HFFc6 (cell line): ENCODE measurements around the gene DLG2. TPM values are rescaled to one million over a fixed set of nuclear protein-coding genes. Genes with fewer than 3 reads are reported as not detected.

Source experiments
- DNase-seq: peaks from one replicate; pipeline ENCODE4 v3.0.0-alpha.2; 2018
- H3K27ac Mint-ChIP-seq: 2 replicates; pipeline ENCODE4 v1.8.0; 2020; ENCODE audit warnings: mild to moderate bottlenecking, mixed read lengths
- H3K27me3 Mint-ChIP-seq: 2 replicates; pipeline ENCODE4 v1.8.0; 2021; ENCODE audit warnings: mild to moderate bottlenecking, moderate library complexity, mixed read lengths; ENCODE audit not compliant: insufficient read depth
- H3K36me3 Mint-ChIP-seq: 2 replicates; pipeline ENCODE4 v1.8.0; 2021; ENCODE audit warnings: low read depth, mixed read lengths
- H3K4me1 Mint-ChIP-seq: 2 replicates; pipeline ENCODE4 v1.8.0; 2020; ENCODE audit warnings: low read depth, mixed read lengths
- H3K4me3 Mint-ChIP-seq: 2 replicates; pipeline ENCODE4 v1.8.0; 2020; ENCODE audit warnings: mild to moderate bottlenecking, moderate library complexity, mixed read lengths
- H3K9me3 Mint-ChIP-seq: 2 replicates; pipeline ENCODE4 v1.8.0; 2020; ENCODE audit warnings: mild to moderate bottlenecking, mixed read lengths
- CTCF ChIP-seq: fragments of 200-600 bp; sonication (generic); IDR thresholded peaks from 2 replicates; pipeline ENCODE4 v1.5.0; 2021; ENCODE audit warnings: antibody characterized with exemption, mild to moderate bottlenecking
- total RNA-seq, 6 experiments: library from RNA; stranded (reverse); fragmentation: NEBNext Ultra II Directional; extraction: Animal tissue kit (Norgen Biotek cat#: 25700); gene quantifications; 2 replicates in 1 of 6; 3 replicates in 5 of 6; pipeline ENCODE4 v1.2.3, GENCODE V29; 2021

Gene DLG2
- total RNA-seq, 6 experiments from 2014 or later: 0.39 to 1.00 (median 0.80) TPM; not detected in 1

DNA sequence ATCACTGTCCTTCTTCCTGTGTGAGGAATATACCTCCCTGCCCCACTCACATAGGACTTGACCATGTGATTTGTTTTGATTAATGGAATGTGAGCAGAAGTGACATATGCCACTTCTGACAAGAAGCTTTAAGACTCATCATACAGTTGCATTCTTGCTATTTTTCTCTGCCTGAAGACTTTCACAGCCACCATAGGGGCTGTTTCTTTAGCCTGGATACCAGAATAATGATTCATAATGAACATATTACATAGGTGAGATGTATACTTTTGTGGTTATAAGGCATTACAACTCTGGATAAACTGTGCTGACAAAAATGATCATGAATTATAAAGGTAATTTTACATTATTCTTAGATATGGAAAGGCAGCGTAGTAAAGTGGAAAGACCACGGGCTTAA, 798.0 kb downstream of the DLG2 start:
- Mint-ChIP-seq H3K36me3 (no peaks in the 10 kb centered on the region), H3K4me1 (no peaks in the 10 kb centered on the region), H3K27ac (no peak overlapping the region), H3K4me3 (no peak overlapping the region), H3K9me3 (no peaks in the 10 kb centered on the region; the same call in 1 of the 2 replicates), H3K27me3 (no peaks in the 10 kb centered on the region)
- TF ChIP-seq CTCF: no peak
- no peak for DNase-seq

DNA sequence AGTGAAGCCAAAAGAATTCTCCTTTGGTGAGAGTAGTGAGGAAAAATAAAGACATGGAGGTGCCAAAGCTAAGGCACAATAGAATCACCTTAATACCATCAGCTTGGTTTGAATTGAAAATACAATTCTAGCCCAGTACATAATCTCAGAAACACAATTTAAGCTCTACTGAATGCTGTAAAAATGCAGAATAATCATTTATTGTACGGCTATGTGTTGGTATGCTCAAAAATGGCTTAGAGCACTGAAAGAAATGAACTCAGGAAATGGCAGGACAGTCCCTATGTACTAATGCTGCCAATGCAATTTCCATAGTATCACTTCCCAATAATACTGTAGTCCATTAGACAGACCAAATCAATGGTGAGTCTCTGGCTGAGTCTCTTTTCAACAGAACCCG, 798.5 kb downstream of the DLG2 start:
- no peak overlapping the region for H3K4me3 Mint-ChIP-seq
- no peak for TF ChIP-seq CTCF
- no peaks in the 10 kb centered on the region for H3K4me1 Mint-ChIP-seq
- H3K27me3 Mint-ChIP-seq: no peaks in the 10 kb centered on the region
- no peaks in the 10 kb centered on the region; the same call in 1 of the 2 replicates for H3K9me3 Mint-ChIP-seq
- no peak for DNase-seq
- H3K27ac Mint-ChIP-seq: no peak overlapping the region
- no peaks in the 10 kb centered on the region for H3K36me3 Mint-ChIP-seq

- no peaks in the 10 kb centered on the region; the same call in 1 of the 2 replicates for H3K9me3 Mint-ChIP-seq
- no peak overlapping the region for H3K27ac Mint-ChIP-seq
- no peak overlapping the region for H3K4me3 Mint-ChIP-seq
- no peak for TF ChIP-seq CTCF
- H3K4me1 Mint-ChIP-seq: no peaks in the 10 kb centered on the region
- no peak for DNase-seq
- no peaks in the 10 kb centered on the region for H3K36me3 Mint-ChIP-seq
- peaks cover 2% of the 10 kb centered on the region; the same call in 1 of the 2 replicates for H3K27me3 Mint-ChIP-seq
Observed at GRCh38 chr11:84825106-84825660, 802.0 kb downstream of the DLG2 start.

- Mint-ChIP-seq H3K27me3 (peaks cover 2% of the 10 kb centered on the region; the same call in 1 of the 2 replicates), H3K9me3 (no peaks in the 10 kb centered on the region; the same call in 1 of the 2 replicates)
- no peak for DNase-seq
Observed at GRCh38 chr11:84824624-84825023, 802.5 kb downstream of the DLG2 start.

DNA sequence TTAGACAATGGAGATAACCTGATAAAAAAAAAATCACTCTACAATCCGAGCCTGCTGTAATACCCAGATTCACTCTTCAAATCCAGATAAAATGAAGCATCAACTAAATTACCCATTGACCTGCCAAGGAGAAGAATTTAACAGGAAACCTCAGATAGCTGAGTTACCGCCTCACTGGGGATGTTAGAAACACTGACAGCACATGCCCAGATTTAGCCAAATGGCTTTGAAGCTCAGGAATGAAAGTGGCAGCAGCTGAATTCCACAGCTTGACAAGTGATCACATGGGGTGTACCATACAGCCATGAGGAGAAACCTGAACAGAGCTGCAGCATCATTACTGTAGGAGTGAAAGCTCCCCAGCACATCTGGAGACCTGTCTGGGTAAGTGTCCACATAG, 807.6 kb downstream of the DLG2 start:
- peaks cover 2% of the 10 kb centered on the region for H3K27me3 Mint-ChIP-seq
- no peak overlapping the region for H3K4me3 Mint-ChIP-seq
- no peaks in the 10 kb centered on the region for H3K36me3 Mint-ChIP-seq
- TF ChIP-seq CTCF: no peak
- H3K27ac Mint-ChIP-seq: no peak overlapping the region
- no peaks in the 10 kb centered on the region; the same call in 1 of the 2 replicates for H3K9me3 Mint-ChIP-seq
- H3K4me1 Mint-ChIP-seq: no peaks in the 10 kb centered on the region
- DNase-seq: no peak

More at GRCh38 chr11:84824624-84825023, 802.5 kb downstream of the DLG2 start:
- no peak overlapping the region for H3K27ac Mint-ChIP-seq
- no peaks in the 10 kb centered on the region for H3K36me3 Mint-ChIP-seq
- TF ChIP-seq CTCF: no peak
- no peak overlapping the region for H3K4me3 Mint-ChIP-seq
- H3K4me1 Mint-ChIP-seq: no peaks in the 10 kb centered on the region
